KBM-7 (cell line): ENCODE results near the gene CARMIL1.

Experiments used
- DNase-seq: peaks from one replicate; pipeline ENCODE4 v3.0.0-alpha.2; 2015
- in situ Hi-C: fragments of 300-500 bp; cut with MboI; formaldehyde crosslinking; loops from 2 replicates; pipeline ENCODE4 v1.14.3; 2020; ENCODE audit warnings: low sequenced_read_pairs, low pct_unique_long_range_greater_than_20kb, mixed read lengths

CARMIL1 gene

GRCh38 chr6:25449774-25450173 is 170.6 kb downstream of the CARMIL1 start:
- in situ Hi-C loops = no loop called here
- peak; percentile 10 for DNase-seq

GRCh38 chr6:25450469-25451198 is 171.5 kb downstream of the CARMIL1 start:
- in situ Hi-C loops = no loop called here
- no peak for DNase-seq

- peak; percentile 11 for DNase-seq
- in situ Hi-C loops = no loop called here
Observed at GRCh38 chr6:25452031-25452430, 172.9 kb downstream of the CARMIL1 start.

GRCh38 chr6:25453288-25453687 is 174.1 kb downstream of the CARMIL1 start:
- in situ Hi-C loops = no loop called here
- no peak for DNase-seq

GRCh38 chr6:25454136-25454535 is 175.0 kb downstream of the CARMIL1 start:
- DNase-seq = no peak
- in situ Hi-C loops = no loop called here

GRCh38 chr6:25456249-25457040 is 177.3 kb downstream of the CARMIL1 start:
- in situ Hi-C loops = no loop called here
- no peak for DNase-seq

GRCh38 chr6:25457516-25457915 is 178.3 kb downstream of the CARMIL1 start:
- in situ Hi-C loops = no loop called here

GRCh38 chr6:25458485-25458884 is 179.3 kb downstream of the CARMIL1 start:
- DNase-seq = no peak
- in situ Hi-C loops = no loop called here

More at GRCh38 chr6:25457516-25457915, 178.3 kb downstream of the CARMIL1 start:
- no peak for DNase-seq

- no peak for DNase-seq
- in situ Hi-C loops = no loop called here
Observed at GRCh38 chr6:25462235-25462897, 183.2 kb downstream of the CARMIL1 start.

- in situ Hi-C loops = no loop called here
Observed at GRCh38 chr6:25463441-25463840, 184.3 kb downstream of the CARMIL1 start.

GRCh38 chr6:25464225-25464624 is 185.1 kb downstream of the CARMIL1 start:
- in situ Hi-C loops = no loop called here
- DNase-seq = no peak

More at GRCh38 chr6:25463441-25463840, 184.3 kb downstream of the CARMIL1 start:
- DNase-seq = peak; percentile 66

- in situ Hi-C loops = no loop called here
Observed at GRCh38 chr6:25465941-25466340, 186.8 kb downstream of the CARMIL1 start.

GRCh38 chr6:25468881-25469280 is 189.7 kb downstream of the CARMIL1 start:
- DNase-seq = no peak
- in situ Hi-C loops = no loop called here

More at GRCh38 chr6:25465941-25466340, 186.8 kb downstream of the CARMIL1 start:
- DNase-seq = no peak

GRCh38 chr6:25469797-25470388 is 190.7 kb downstream of the CARMIL1 start:
- in situ Hi-C loops = no loop called here

GRCh38 chr6:25472306-25472705 is 193.1 kb downstream of the CARMIL1 start:
- DNase-seq = no peak
- in situ Hi-C loops = no loop called here

More at GRCh38 chr6:25469797-25470388, 190.7 kb downstream of the CARMIL1 start:
- no peak for DNase-seq

- in situ Hi-C loops = no loop called here
- no peak for DNase-seq
Observed at GRCh38 chr6:25472906-25473305, 193.7 kb downstream of the CARMIL1 start.

- in situ Hi-C loops = no loop called here
Observed at GRCh38 chr6:25473447-25473846, 194.3 kb downstream of the CARMIL1 start.

GRCh38 chr6:25476126-25476525 is 197.0 kb downstream of the CARMIL1 start:
- DNase-seq = no peak
- in situ Hi-C loops = no loop called here

More at GRCh38 chr6:25473447-25473846, 194.3 kb downstream of the CARMIL1 start:
- DNase-seq = no peak

GRCh38 chr6:25477006-25477590 is 197.9 kb downstream of the CARMIL1 start:
- no peak for DNase-seq
- in situ Hi-C loops = no loop called here
